Activated naive CD4-positive, alpha-beta T cell treated with anti-CD3 and anti-CD28 coated beads, Interleukin-2, amount 10 ng/mL, durations not matched to agents 7 days and 5 days (primary cell): Measurements from ENCODE around the gene CHKB.
"Not testable (repeated sequence)": the region's sequence is repeated elsewhere in the genome, so short reads cannot be mapped to it uniquely, and the experiment has no call there.

Experiments
- CTCF ChIA-PET: fragments of 350-600 bp; sonication (Branson Sonifier 250); formaldehyde crosslinking; loops from one replicate; lab custom pipeline; 2021; ENCODE audit warnings: antibody characterized with exemption; lab: Charles Lee
- DNase-seq: peaks from one replicate; pipeline ENCODE4 v3.0.0-alpha.2; 2020
- H3K27ac Mint-ChIP-seq: one replicate; pipeline ENCODE4 v1.8.0; 2021; ENCODE audit warnings: mild to moderate bottlenecking, moderate library complexity, mixed read lengths
- H3K27me3 Mint-ChIP-seq: one replicate; pipeline ENCODE4 v1.8.0; 2021; ENCODE audit warnings: mild to moderate bottlenecking, mixed read lengths
- H3K36me3 Mint-ChIP-seq: one replicate; pipeline ENCODE4 v1.8.0; 2021; ENCODE audit warnings: mixed read lengths
- H3K4me1 Mint-ChIP-seq: one replicate; pipeline ENCODE4 v1.8.0; 2021; ENCODE audit warnings: mixed read lengths
- H3K4me3 Mint-ChIP-seq: one replicate; pipeline ENCODE4 v1.8.0; 2021; ENCODE audit warnings: mild to moderate bottlenecking, moderate library complexity, mixed read lengths
- H3K9me3 Mint-ChIP-seq: one replicate; pipeline ENCODE4 v1.8.0; 2021; ENCODE audit warnings: mixed read lengths

CHKB gene

GRCh38 chr22:50621948-50622722, 39.5 kb upstream of the CHKB start:
- Mint-ChIP-seq H3K36me3 (peaks cover 7% of the 10 kb centered on the region), H3K9me3 (no peaks in the 10 kb centered on the region), H3K27me3 (no peaks in the 10 kb centered on the region), H3K4me3 (peak overlapping the region; percentile 85), H3K4me1 (peaks cover 54% of the 10 kb centered on the region), H3K27ac (peak overlapping the region; percentile 100)
- CTCF ChIA-PET = interaction anchor here (1.2 to 3.7 kb wide), 15 partner anchors 17 to 381 kb away, joined by 3 to 46 read pairs (median 5); partner anchors contain the start of genes SCO2, TUBGCP6 and TYMP
- DNase-seq = peak; percentile 61

- H3K9me3 Mint-ChIP-seq = no peaks in the 10 kb centered on the region
- peaks cover 48% of the 10 kb centered on the region for H3K4me1 Mint-ChIP-seq
- peaks cover 5% of the 10 kb centered on the region for H3K36me3 Mint-ChIP-seq
- H3K4me3 Mint-ChIP-seq = peak overlapping the region; percentile 85
- peak; percentile 70 for DNase-seq
- CTCF ChIA-PET = interaction anchor here (0.9 to 3.7 kb wide), 31 partner anchors 9 to 381 kb away, joined by 3 to 46 read pairs (median 4); partner anchors contain the start of genes KLHDC7B, LMF2, NCAPH2 and SBF1
- no peaks in the 10 kb centered on the region for H3K27me3 Mint-ChIP-seq
- peak overlapping the region; percentile 100 for H3K27ac Mint-ChIP-seq
These were observed 38.8 kb upstream of the CHKB start for GRCh38 chr22:50621356-50621880.

- Mint-ChIP-seq H3K4me3 (peak overlapping the region; percentile 85), H3K27me3 (no peaks in the 10 kb centered on the region), H3K4me1 (peaks cover 46% of the 10 kb centered on the region), H3K9me3 (no peaks in the 10 kb centered on the region), H3K36me3 (peaks cover 5% of the 10 kb centered on the region), H3K27ac (peak overlapping the region; percentile 100)
- peak; percentile 86 for DNase-seq
- CTCF ChIA-PET = interaction anchor here (0.6 to 3.7 kb wide), 35 partner anchors 9 to 380 kb away, joined by 3 to 46 read pairs (median 4); partner anchors contain the start of genes KLHDC7B, LMF2, NCAPH2 and SBF1
These were observed 38.1 kb upstream of the CHKB start for GRCh38 chr22:50620593-50621355.

- peaks cover 52% of the 10 kb centered on the region for H3K27me3 Mint-ChIP-seq
- H3K9me3 Mint-ChIP-seq, CTCF ChIA-PET, H3K36me3 Mint-ChIP-seq, H3K27ac Mint-ChIP-seq, H3K4me3 Mint-ChIP-seq, DNase-seq: not testable (repeated sequence)
- peaks cover 19% of the 10 kb centered on the region for H3K4me1 Mint-ChIP-seq
These were observed 31.6 kb upstream of the CHKB start for GRCh38 chr22:50614296-50614695.

- Mint-ChIP-seq H3K4me1 (peaks cover 16% of the 10 kb centered on the region), H3K9me3 (no peaks in the 10 kb centered on the region), H3K27me3 (peaks cover 59% of the 10 kb centered on the region), H3K4me3 (no peak overlapping the region), H3K36me3 (no peaks in the 10 kb centered on the region), H3K27ac (no peak overlapping the region)
- no peak for DNase-seq
- CTCF ChIA-PET = no interaction called here
These were observed 30.8 kb upstream of the CHKB start for GRCh38 chr22:50613291-50613981.

- H3K4me1 Mint-ChIP-seq = peaks cover 14% of the 10 kb centered on the region
- H3K36me3 Mint-ChIP-seq = no peaks in the 10 kb centered on the region
- peak; percentile 42 for DNase-seq
- H3K9me3 Mint-ChIP-seq = no peaks in the 10 kb centered on the region
- H3K27me3 Mint-ChIP-seq = peaks cover 65% of the 10 kb centered on the region
- H3K4me3 Mint-ChIP-seq = no peak overlapping the region
- CTCF ChIA-PET = no interaction called here
- no peak overlapping the region for H3K27ac Mint-ChIP-seq
These were observed 30.0 kb upstream of the CHKB start for GRCh38 chr22:50612528-50613221.

- no peak overlapping the region for H3K27ac Mint-ChIP-seq
- no peak overlapping the region for H3K4me3 Mint-ChIP-seq
- H3K4me1 Mint-ChIP-seq = peaks cover 14% of the 10 kb centered on the region
- CTCF ChIA-PET = no interaction called here
- H3K27me3 Mint-ChIP-seq = peaks cover 71% of the 10 kb centered on the region
- H3K36me3 Mint-ChIP-seq = no peaks in the 10 kb centered on the region
- no peaks in the 10 kb centered on the region for H3K9me3 Mint-ChIP-seq
- DNase-seq = no peak
These were observed 29.5 kb upstream of the CHKB start for GRCh38 chr22:50612168-50612527.

GRCh38 chr22:50611341-50612060, 28.9 kb upstream of the CHKB start:
- no peak for DNase-seq
- H3K4me3 Mint-ChIP-seq = no peak overlapping the region
- peaks cover 77% of the 10 kb centered on the region for H3K27me3 Mint-ChIP-seq
- CTCF ChIA-PET = no interaction called here
- no peaks in the 10 kb centered on the region for H3K9me3 Mint-ChIP-seq
- H3K4me1 Mint-ChIP-seq = peaks cover 14% of the 10 kb centered on the region
- H3K27ac Mint-ChIP-seq = no peak overlapping the region
- no peaks in the 10 kb centered on the region for H3K36me3 Mint-ChIP-seq

- Mint-ChIP-seq H3K9me3 (no peaks in the 10 kb centered on the region), H3K4me3 (no peak overlapping the region), H3K4me1 (peaks cover 14% of the 10 kb centered on the region), H3K27me3 (peaks cover 86% of the 10 kb centered on the region), H3K36me3 (no peaks in the 10 kb centered on the region), H3K27ac (no peak overlapping the region)
- no peak for DNase-seq
- CTCF ChIA-PET = no interaction called here
These were observed 27.9 kb upstream of the CHKB start for GRCh38 chr22:50610581-50610980.

GRCh38 chr22:50610041-50610451, 27.4 kb upstream of the CHKB start:
- CTCF ChIA-PET = no interaction called here
- H3K4me1 Mint-ChIP-seq = peaks cover 14% of the 10 kb centered on the region
- H3K4me3 Mint-ChIP-seq = no peak overlapping the region
- H3K36me3 Mint-ChIP-seq = no peaks in the 10 kb centered on the region
- no peak overlapping the region for H3K27ac Mint-ChIP-seq
- peaks cover 92% of the 10 kb centered on the region for H3K27me3 Mint-ChIP-seq
- DNase-seq = no peak
- no peaks in the 10 kb centered on the region for H3K9me3 Mint-ChIP-seq

- CTCF ChIA-PET = no interaction called here
- Mint-ChIP-seq H3K27me3 (peaks cover 96% of the 10 kb centered on the region), H3K4me3 (no peak overlapping the region), H3K36me3 (no peaks in the 10 kb centered on the region), H3K4me1 (peaks cover 14% of the 10 kb centered on the region), H3K9me3 (no peaks in the 10 kb centered on the region), H3K27ac (no peak overlapping the region)
- DNase-seq = no peak
These were observed 26.9 kb upstream of the CHKB start for GRCh38 chr22:50609599-50609998.

GRCh38 chr22:50608996-50609395, 26.3 kb upstream of the CHKB start:
- DNase-seq = no peak
- H3K9me3 Mint-ChIP-seq = no peaks in the 10 kb centered on the region
- peaks cover 95% of the 10 kb centered on the region for H3K27me3 Mint-ChIP-seq
- H3K27ac Mint-ChIP-seq = no peak overlapping the region
- CTCF ChIA-PET = no interaction called here
- peaks cover 10% of the 10 kb centered on the region for H3K4me1 Mint-ChIP-seq
- no peaks in the 10 kb centered on the region for H3K36me3 Mint-ChIP-seq
- no peak overlapping the region for H3K4me3 Mint-ChIP-seq
